Hippocampal formation (tissue), 2 donors: ENCODE data around the gene RGL3.
A peak's percentile ranks its signal among the peaks of the same experiment; 100 is the strongest.
"Not testable (repeated sequence)": the region's sequence is repeated elsewhere in the genome, so short reads cannot be mapped to it uniquely, and the experiment has no call there.

Experiments
- DNase-seq, 2 donors: peaks; one replicate each; lab custom pipeline; 2025; lab: John Stamatoyannopoulos, UW

Gene RGL3

DNA sequence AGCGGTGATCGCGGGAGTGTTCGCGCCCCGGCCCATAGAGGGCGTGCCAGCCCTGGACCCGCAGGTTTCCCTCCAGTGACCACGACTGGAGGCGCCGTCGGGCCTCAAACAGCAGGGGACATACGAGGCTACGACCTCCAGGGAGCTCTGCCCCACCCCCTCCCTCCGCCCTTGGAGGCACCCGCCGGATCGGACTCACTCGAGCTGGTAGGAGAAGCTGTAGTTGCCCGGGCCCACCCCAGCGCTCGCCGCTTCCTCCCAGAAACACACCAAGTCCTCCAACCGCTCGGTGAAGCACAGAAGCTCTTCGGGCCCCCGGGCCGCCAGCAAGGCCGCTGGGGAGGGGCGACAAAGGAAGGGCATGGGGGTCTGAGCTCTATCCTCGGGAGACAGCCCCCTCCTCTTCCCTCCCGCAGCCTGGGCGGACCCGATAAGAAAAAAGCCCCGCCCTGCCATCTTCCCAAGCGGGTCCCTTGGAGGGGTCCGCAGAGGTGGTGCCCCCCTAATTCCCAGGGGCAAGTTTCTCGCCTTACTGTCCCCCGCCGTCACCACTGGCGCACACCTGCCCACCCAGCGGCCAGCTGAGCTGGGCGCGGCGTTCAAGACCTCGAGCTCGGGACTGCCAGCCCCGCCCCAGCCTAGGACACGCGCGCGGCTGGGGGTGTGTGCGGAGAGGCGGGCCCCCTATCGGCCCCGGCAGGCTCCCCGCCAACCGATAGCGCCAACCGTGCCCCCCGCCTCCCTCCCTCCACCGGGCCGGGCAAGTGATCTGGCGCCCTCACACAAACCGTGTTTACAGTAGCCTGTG, 36.0 kb downstream of the RGL3 start:
- DNase-seq = no peak

DNA sequence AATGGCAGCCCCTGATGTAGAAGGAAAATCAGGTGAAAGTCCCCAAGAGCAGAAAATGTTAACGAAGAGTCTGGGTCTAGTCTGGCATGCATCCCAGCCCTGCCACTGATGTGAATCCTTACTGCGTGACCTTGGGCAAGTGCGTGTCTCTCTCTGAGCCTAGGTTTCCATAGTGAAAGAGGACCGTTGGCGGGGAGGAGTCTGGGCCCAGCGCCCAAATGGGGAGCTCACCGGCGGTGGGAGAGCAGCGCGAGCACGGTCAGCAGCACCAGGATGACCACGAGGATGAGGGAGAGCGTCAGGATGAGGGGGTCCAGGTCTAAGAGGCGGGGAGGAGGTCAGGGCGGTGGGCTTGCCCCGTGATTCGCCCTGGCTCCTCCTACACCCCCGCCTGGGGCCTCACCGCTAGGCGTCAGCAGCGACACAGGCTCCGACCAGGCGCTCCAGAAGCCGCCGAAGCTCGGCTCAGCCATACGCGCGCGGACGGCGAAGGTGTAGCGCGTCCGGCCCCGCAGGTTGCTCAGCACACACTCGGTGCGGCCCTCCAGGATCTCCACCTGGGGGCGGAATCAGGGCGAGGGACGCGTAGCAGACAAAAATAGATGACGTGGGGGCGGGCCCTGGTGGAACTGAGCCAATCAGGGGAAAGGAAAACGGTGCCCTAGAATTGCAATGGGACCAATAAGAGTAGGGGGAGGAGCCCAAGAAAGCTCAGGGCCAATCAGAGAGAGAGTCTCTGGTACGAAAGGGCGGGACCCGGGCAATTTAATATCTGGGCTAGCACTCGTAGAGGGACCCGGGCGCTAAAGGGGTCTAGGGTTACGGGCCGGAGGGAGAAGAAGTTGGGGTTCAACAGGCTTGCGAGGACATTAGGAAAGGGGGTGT, 38.2 kb downstream of the RGL3 start:
- peak; percentile 87 to 95 for DNase-seq

DNA sequence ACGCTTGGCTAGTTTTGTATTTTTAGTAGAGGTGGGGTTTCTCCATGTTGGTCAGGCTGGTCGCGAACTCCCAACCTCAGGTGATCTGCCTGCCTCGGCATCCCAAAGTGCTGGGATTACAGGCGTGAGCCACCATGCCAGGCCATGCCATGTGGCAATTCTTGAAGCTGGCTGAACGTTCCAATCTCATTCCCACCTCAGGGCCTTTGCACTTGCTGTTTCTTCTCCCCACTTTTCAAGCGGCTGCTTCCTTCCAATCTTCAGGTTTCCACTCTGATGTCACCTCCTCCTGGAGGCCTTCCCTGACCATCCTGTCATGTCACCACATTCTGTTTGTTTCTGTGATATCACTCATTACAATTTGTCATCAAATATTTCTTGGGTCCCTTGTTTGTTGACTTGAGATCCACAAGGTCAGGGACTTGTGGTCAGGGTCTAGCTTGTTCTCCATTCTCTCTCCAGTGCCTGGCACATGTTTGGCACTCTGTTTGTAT, 39.2 kb downstream of the RGL3 start:
- no peak for DNase-seq

DNA sequence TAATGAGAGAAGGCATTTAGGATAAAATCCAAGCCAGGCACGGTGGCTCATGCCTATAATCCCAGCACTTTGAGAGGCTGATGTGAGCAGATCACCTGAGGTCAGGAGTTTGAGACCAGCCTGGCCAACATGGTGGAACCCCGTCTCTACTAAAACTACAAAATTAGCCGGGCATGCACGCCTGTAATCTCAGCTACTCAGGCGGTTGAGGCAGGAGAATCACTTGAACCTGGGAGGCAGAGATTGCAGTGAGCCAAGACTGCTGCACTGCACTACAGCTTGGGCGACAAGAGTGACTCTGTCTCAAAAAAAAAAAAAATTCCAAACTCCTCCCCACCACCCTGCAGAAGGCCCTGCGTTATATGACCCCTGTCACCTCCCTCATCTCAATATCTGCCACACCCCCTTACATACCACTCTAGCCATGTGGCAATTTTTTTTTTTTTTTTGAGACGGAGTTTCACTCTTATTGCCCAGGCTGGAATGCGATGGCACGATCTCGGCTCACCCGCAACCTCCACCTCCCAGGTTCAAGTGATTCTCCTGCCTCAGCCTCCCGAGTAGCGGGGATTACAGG, 39.8 kb downstream of the RGL3 start:
- DNase-seq = not testable (repeated sequence)

- peak in 1 of 2 donors; percentile 36 for DNase-seq
These were observed 40.6 kb downstream of the RGL3 start for GRCh38 chr19:11378319-11379189.

GRCh38 chr19:11377756-11378155, 41.4 kb downstream of the RGL3 start:
- DNase-seq = no peak

DNA sequence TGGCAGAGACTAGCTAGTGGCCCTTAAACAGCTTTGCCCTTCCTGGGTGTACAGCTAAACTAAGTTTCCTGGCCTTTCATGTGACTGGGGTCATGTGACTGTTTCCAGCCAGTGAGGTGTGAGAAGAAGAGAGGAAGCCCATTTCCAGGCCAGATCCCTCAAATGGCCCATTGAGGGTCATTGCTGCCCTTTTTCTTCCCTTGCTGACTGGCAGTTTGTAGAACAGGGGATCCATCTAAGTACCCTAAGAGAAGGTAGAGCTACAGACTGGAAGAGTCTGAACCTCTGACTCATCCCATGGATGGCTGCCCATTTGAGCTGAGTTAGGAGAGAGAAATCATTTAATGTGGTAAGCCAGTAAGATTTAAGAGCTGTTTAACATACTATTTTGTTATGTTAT, 41.9 kb downstream of the RGL3 start:
- peak in 1 of 2 donors; percentile 36 for DNase-seq

- DNase-seq = peak in 1 of 2 donors; percentile 65
These were observed 43.8 kb downstream of the RGL3 start for GRCh38 chr19:11375143-11375948.

DNA sequence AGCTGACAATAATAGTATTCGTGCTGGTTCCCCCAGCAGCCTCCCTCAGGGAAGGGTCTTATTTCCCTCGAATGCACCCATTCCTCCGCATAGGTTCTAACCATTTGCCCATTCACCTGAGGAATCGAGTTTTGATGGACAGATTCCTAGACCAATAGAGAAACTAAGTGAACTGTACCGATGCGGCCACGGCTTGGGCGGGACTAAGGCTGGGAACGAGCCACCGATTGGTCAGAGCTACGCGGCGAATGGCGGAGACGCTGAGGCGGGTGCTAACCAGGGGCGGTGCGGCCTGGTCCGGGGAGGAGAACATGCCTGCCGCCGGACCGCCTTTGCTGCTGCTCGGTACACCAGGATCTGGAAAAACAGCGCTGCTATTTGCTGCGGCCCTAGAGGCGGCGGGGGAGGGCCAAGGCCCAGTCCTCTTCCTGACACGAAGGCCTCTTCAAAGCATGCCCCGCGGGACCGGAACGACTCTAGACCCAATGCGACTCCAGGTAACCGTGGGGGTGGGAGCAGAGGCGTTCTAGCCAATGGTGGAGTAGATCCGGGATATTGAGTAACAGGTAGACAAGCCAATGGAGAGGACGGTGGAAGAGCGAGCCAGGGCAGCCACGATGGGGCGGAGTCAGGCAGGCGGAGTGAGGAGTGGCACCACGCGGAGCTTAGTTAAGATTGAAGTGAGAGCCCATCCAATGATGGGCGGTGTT, 44.5 kb downstream of the RGL3 start, which contains the start of gene SWSAP1:
SWSAP1 (plus strand) TSS at position 234 of the 710 bp plus-strand sequence; CDS start at position 249, 15 bp downstream.
- peak; percentile 99 to 100 for DNase-seq

DNA sequence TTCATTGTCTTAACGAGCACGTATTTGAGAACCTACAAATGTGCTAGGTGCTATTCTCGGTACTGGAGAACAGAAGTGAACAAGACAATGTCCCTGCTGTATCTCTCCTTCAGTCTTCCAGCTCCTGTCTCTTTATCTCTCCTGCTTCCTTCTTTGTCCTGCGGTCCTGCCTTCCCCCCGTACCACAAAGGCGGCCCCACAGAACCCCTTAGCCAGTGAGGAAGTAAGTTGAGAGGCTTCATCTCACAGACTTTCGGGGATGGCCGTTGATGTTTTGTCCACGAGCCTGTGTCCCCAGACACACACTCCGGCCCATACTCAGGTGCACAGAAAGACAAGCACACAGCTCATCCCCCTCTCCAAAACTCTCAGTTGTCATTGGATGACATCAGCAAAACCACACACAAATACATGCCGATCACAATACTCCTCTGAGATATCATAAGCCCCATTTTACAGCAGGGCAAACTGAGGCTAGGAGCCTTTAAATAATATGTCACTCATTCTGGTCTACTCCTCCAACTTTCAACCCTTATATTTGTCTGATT, 45.2 kb downstream of the RGL3 start:
- DNase-seq = no peak

- DNase-seq = peak; percentile 29 to 54
These were observed 45.8 kb downstream of the RGL3 start for GRCh38 chr19:11373166-11373884.

- no peak for DNase-seq
These were observed 48.4 kb downstream of the RGL3 start for GRCh38 chr19:11370744-11371143.

DNA sequence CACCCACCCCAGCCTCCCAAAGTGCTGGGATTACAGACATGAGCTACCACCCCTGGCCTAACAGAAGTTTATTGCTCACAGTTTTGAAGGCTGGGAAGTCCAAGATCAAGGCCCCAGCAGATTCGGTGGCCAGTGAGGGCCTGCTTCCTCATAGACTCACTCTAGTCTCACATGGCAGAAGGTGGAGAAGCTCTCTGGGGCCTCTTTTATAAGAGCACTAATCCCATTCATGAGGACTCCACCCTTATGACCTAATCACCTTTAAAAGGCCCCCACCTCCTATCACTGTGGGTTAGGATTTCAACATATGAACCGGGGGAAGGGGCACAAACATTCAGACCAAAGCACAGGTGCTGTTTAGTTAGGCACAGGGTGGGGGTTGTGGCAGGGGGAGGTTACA, 51.6 kb downstream of the RGL3 start:
- no peak for DNase-seq

GRCh38 chr19:11365557-11366117, 53.5 kb downstream of the RGL3 start:
- no peak for DNase-seq

- DNase-seq = no peak
These were observed 54.2 kb downstream of the RGL3 start for GRCh38 chr19:11364935-11365334.

- DNase-seq = no peak
These were observed 54.7 kb downstream of the RGL3 start for GRCh38 chr19:11364296-11364904.

GRCh38 chr19:11363881-11364280, 55.2 kb downstream of the RGL3 start:
- no peak for DNase-seq
